ENCODE measurements around the gene FOXD3.

Gene FOXD3

DNA sequence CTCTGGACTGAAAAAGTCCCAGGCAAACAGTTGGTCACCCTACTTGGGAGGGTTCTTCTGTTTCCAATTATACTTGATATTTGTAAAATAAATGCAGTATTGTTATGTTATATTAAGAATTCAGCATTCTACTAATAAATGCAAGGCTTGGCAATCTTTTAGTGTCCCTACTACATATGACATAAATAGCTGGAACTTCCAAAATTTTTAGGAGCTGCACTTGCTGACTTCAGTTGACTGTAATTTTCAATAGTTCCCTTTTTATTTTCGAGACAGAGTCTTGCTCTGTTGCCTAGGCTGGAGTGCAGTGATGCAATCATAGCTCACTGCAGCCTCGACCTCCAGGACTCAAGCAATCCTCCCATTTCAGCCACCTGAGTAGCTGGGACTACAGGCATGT lies 20.0 kb downstream of the FOXD3 start:
- H3K27me3 ChIP-seq (replicated peaks; ENCODE audit: insufficient read depth, low read length), result no peaks in the 10 kb centered on the region
- no peaks in the 10 kb centered on the region for H3K4me1 ChIP-seq (ENCODE audit: low read length)
- no peaks in the 10 kb centered on the region for H4K20me1 ChIP-seq (ENCODE audit: insufficient read depth, low read length)
- H3K79me2 ChIP-seq (ENCODE audit: low read length), result no peaks in the 10 kb centered on the region
- no peaks in the 10 kb centered on the region for H3K9me3 ChIP-seq (replicated peaks; ENCODE audit: insufficient read depth, low read length)
- no peak overlapping the region for H3K9ac ChIP-seq (ENCODE audit: low read length)
- no peak overlapping the region for H3K4me3 ChIP-seq (ENCODE audit: low read length)
- TF ChIP-seq CTCF (IDR thresholded peaks at IDR 0.05; ENCODE audit: low read length) (no peak), EZH2phosphoT487 (IDR thresholded peaks at IDR 0.05; ENCODE audit: low read length) (no peak), EZH2 (optimal IDR thresholded peaks at IDR 0.05; ENCODE audit: low read depth, low read length) (no peak)
- no peaks in the 10 kb centered on the region for H3K9me2 ChIP-seq (replicated peaks; ENCODE audit: insufficient read depth, low read length)
- no peaks in the 10 kb centered on the region for H3F3A ChIP-seq (ENCODE audit: insufficient read depth, low read length)
- DNase-seq, result no peak
- no peak overlapping the region for H3K27ac ChIP-seq (ENCODE audit: low read length)
- H2AFZ ChIP-seq (ENCODE audit: low read length), result no peak overlapping the region
- H3K4me2 ChIP-seq (ENCODE audit: low read depth, low read length), result no peak overlapping the region
- no peaks in the 10 kb centered on the region for H3K36me3 ChIP-seq (replicated peaks; ENCODE audit: insufficient read depth, low read length)

DNA sequence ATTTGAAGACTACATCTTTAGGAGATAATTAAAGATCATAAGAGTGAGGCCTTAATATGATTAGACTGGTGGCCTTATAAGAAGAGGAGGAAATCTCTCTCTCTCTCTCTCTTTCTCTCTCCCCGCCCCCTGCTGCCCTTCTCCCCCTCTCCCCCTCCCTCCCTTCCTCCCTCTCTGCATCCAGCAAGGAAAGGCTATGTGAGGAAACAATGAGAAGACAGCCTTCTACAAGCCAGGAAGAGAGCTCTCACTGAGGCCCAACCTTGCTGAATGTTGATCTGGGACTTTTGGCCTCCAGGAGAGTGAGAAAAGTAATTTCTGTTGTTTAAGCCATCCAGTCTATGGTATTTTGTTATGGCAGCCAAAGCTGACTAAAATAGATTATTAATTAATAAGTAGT lies 21.6 kb downstream of the FOXD3 start:
- H4K20me1 ChIP-seq (ENCODE audit: insufficient read depth, low read length), result no peaks in the 10 kb centered on the region
- no peak for TF ChIP-seq EZH2phosphoT487 (IDR thresholded peaks at IDR 0.05; ENCODE audit: low read length)
- no peak for TF ChIP-seq EZH2 (optimal IDR thresholded peaks at IDR 0.05; ENCODE audit: low read depth, low read length)
- TF ChIP-seq CTCF (IDR thresholded peaks at IDR 0.05; ENCODE audit: low read length), result no peak
- no peak overlapping the region for H3K9ac ChIP-seq (ENCODE audit: low read length)
- H2AFZ ChIP-seq (ENCODE audit: low read length), result no peak overlapping the region
- no peak overlapping the region for H3K27ac ChIP-seq (ENCODE audit: low read length)
- no peaks in the 10 kb centered on the region for H3K9me2 ChIP-seq (replicated peaks; ENCODE audit: insufficient read depth, low read length)
- no peaks in the 10 kb centered on the region for H3F3A ChIP-seq (ENCODE audit: insufficient read depth, low read length)
- no peak overlapping the region for H3K4me2 ChIP-seq (ENCODE audit: low read depth, low read length)
- no peaks in the 10 kb centered on the region for H3K4me1 ChIP-seq (ENCODE audit: low read length)
- no peak overlapping the region for H3K4me3 ChIP-seq (ENCODE audit: low read length)
- H3K36me3 ChIP-seq (replicated peaks; ENCODE audit: insufficient read depth, low read length), result no peaks in the 10 kb centered on the region
- H3K9me3 ChIP-seq (replicated peaks; ENCODE audit: insufficient read depth, low read length), result no peaks in the 10 kb centered on the region
- DNase-seq, result no peak
- H3K27me3 ChIP-seq (replicated peaks; ENCODE audit: insufficient read depth, low read length), result no peaks in the 10 kb centered on the region
- no peaks in the 10 kb centered on the region for H3K79me2 ChIP-seq (ENCODE audit: low read length)

GRCh38 chr1:63350320-63350719 lies 28.0 kb downstream of the FOXD3 start:
- Histone ChIP-seq H3K4me2 (ENCODE audit: low read depth, low read length) (no peak overlapping the region), H3K9ac (ENCODE audit: low read length) (no peak overlapping the region), H3K9me3 (replicated peaks; ENCODE audit: insufficient read depth, low read length) (no peaks in the 10 kb centered on the region), H2AFZ (ENCODE audit: low read length) (no peak overlapping the region), H4K20me1 (ENCODE audit: insufficient read depth, low read length) (no peaks in the 10 kb centered on the region), H3K9me2 (replicated peaks; ENCODE audit: insufficient read depth, low read length) (no peaks in the 10 kb centered on the region), H3K4me1 (ENCODE audit: low read length) (no peaks in the 10 kb centered on the region), H3K4me3 (ENCODE audit: low read length) (no peak overlapping the region), H3K79me2 (ENCODE audit: low read length) (no peaks in the 10 kb centered on the region), H3K36me3 (replicated peaks; ENCODE audit: insufficient read depth, low read length) (no peaks in the 10 kb centered on the region), H3K27ac (ENCODE audit: low read length) (no peak overlapping the region), H3K27me3 (replicated peaks; ENCODE audit: insufficient read depth, low read length) (no peaks in the 10 kb centered on the region), H3F3A (ENCODE audit: insufficient read depth, low read length) (no peaks in the 10 kb centered on the region)
- no peak for TF ChIP-seq EZH2 (optimal IDR thresholded peaks at IDR 0.05; ENCODE audit: low read depth, low read length)
- TF ChIP-seq EZH2phosphoT487 (IDR thresholded peaks at IDR 0.05; ENCODE audit: low read length), result no peak
- no peak for TF ChIP-seq CTCF (IDR thresholded peaks at IDR 0.05; ENCODE audit: low read length)
- DNase-seq, result no peak

Data from MM.1S (cell line).